HepG2 (cell line): Measurements from ENCODE around the gene MSI2. TPM values are rescaled to one million over a fixed set of nuclear protein-coding genes. Genes with fewer than 3 reads are reported as not detected.
A peak's percentile ranks its signal among the peaks of the same experiment; 100 is the strongest.

ENCODE experiments used
- ATAC-seq: fragments of 200-7000 bp; cut with Tn5 transposase; 3 replicates; pipeline ENCODE4 v1.9.1; 2020; ENCODE audit warnings: mild to moderate bottlenecking, moderate library complexity
- BruUV-seq: library from RNA; stranded (reverse); fragments of 400-500 nt; replicated peaks from 2 replicates; lab custom pipeline; 2021; lab: Mats Ljungman, UMichigan
- CTCF ChIA-PET: fragments of 300-600 bp; formaldehyde crosslinking; extraction: SDS; loops from one replicate; lab custom pipeline; 2021; ENCODE audit warnings: low total read pairs, inconsistent platforms, low intra/inter-chr PET ratio; lab: Yijun Ruan, JAX
- POLR2A ChIA-PET: fragments of 350-600 bp; sonication (Branson Sonifier 250); formaldehyde crosslinking; loops from one replicate; lab custom pipeline; 2020; ENCODE audit warnings: antibody characterized with exemption, inconsistent platforms; lab: Yijun Ruan, JAX
- DNase-seq: peaks from one replicate; pipeline ENCODE4 v3.0.0-alpha.2; 2015; ENCODE audit warnings: low spot score
- FAIRE-seq: peaks from 3 replicates; lab custom pipeline; 2011; peaks lifted over from hg19 to GRCh38; lab: Jason Lieb, UNC
- H2AFZ ChIP-seq: one replicate; pipeline ENCODE4 v1.6.1; 2011; ENCODE audit warnings: low read length, inconsistent platforms
- H3K27ac ChIP-seq: fragments of 300-600 bp; 3 replicates; pipeline ENCODE4 v1.8.0; 2011; ENCODE audit warnings: mixed run types, mild to moderate bottlenecking, mixed read lengths, low read length, inconsistent platforms; ENCODE audit not compliant: insufficient read depth; ENCODE audit errors: extremely low read length
- H3K27me3 ChIP-seq, 2 experiments: fragments of 200-600 bp in 1 of 2; 2 replicates in 1 of 2; 3 replicates in 1 of 2; pipeline versions ENCODE4 v1.6.0 to v1.8.0; 2011; ENCODE audit warnings: low read length in 2 of 2, mild to moderate bottlenecking in 2 of 2, moderate library complexity in 2 of 2, inconsistent platforms in 1 of 2; ENCODE audit not compliant: insufficient read depth in 2 of 2, control insufficient read depth in 1 of 2
- H3K36me3 ChIP-seq, 2 experiments: fragments of 200-600 bp in 1 of 2; replicated peaks in 1 of 2; 2 replicates in 1 of 2; 3 replicates in 1 of 2; pipeline versions ENCODE4 v1.5.1 to v1.8.0; 2011; ENCODE audit warnings: low read length in 2 of 2, inconsistent platforms in 1 of 2; ENCODE audit not compliant: insufficient read depth in 2 of 2, control insufficient read depth in 1 of 2
- H3K4me1 ChIP-seq: 2 replicates; pipeline ENCODE4 v1.5.1; 2012; ENCODE audit warnings: low read length, inconsistent platforms; ENCODE audit not compliant: insufficient read depth
- H3K4me2 ChIP-seq: 2 replicates; pipeline ENCODE4 v1.6.0; 2011; ENCODE audit warnings: low read depth, low read length, inconsistent platforms
- H3K4me3 ChIP-seq, 3 experiments: fragments of 200-600 bp in 1 of 3; sonication (generic), shearing (Covaris generic) in 1 of 3; replicated peaks in 1 of 3; 2 replicates each; pipeline ENCODE4 v1.5.1; 2011 to 2016; ENCODE audit warnings: low read length in 3 of 3, inconsistent platforms in 2 of 3, low read depth in 2 of 3, mild to moderate bottlenecking in 2 of 3, control low read depth in 1 of 3, mixed read lengths in 1 of 3; ENCODE audit not compliant: insufficient read depth in 1 of 3
- H3K79me2 ChIP-seq: one replicate; pipeline ENCODE4 v1.6.1; 2011; ENCODE audit warnings: low read length, inconsistent platforms; ENCODE audit not compliant: insufficient read depth
- H3K9ac ChIP-seq: 2 replicates; pipeline ENCODE4 v1.6.0; 2011; ENCODE audit warnings: mild to moderate bottlenecking, low read depth, low read length, inconsistent platforms; ENCODE audit not compliant: insufficient read depth
- H3K9me3 ChIP-seq: 2 replicates; pipeline ENCODE4 v1.5.1; 2012; ENCODE audit warnings: mild to moderate bottlenecking, low read length
- H4K20me1 ChIP-seq: 2 replicates; pipeline ENCODE4 v1.6.0; 2011; ENCODE audit warnings: inconsistent platforms, mild to moderate bottlenecking, low read length, moderate library complexity; ENCODE audit not compliant: insufficient read depth
- ETV6 ChIP-seq: sonication (generic); formaldehyde crosslinking; conservative IDR thresholded peaks from 2 replicates; pipeline ENCODE4 v1.4.0; 2020; ENCODE audit warnings: missing genetic modification reagents
- KDM5B ChIP-seq: sonication (generic); formaldehyde crosslinking; IDR thresholded peaks from 2 replicates; pipeline ENCODE4 v1.4.0; 2020; ENCODE audit warnings: missing genetic modification reagents, mild to moderate bottlenecking, borderline replicate concordance
- PHB2 ChIP-seq: fragments of 450-650 bp; IDR thresholded peaks from 2 replicates; pipeline ENCODE4 v1.6.1; 2018; ENCODE audit not compliant: partially characterized antibody
- SUZ12 ChIP-seq: fragments of 150-350 bp; IDR thresholded peaks from 2 replicates; pipeline ENCODE4 v1.6.1; 2014; ENCODE audit warnings: low read depth, low read length
- TBX2 ChIP-seq: sonication (generic); formaldehyde crosslinking; IDR thresholded peaks from 2 replicates; pipeline ENCODE4 v1.5.0; 2020; ENCODE audit warnings: missing genetic modification reagents, mild to moderate bottlenecking, borderline replicate concordance
- ZNF687 ChIP-seq: sonication (generic); formaldehyde crosslinking; IDR thresholded peaks from 2 replicates; pipeline ENCODE4 v1.5.1; 2020; ENCODE audit warnings: mild to moderate bottlenecking, missing genetic modification reagents, moderate library complexity
- ZSCAN20 ChIP-seq: sonication (generic); formaldehyde crosslinking; IDR thresholded peaks from 2 replicates; pipeline ENCODE4 v1.4.0; 2020; ENCODE audit warnings: missing genetic modification reagents, mild to moderate bottlenecking, borderline replicate concordance
- WGBS: methylation state at CpG from one replicate; pipeline ENCODE4 v1.1.6; 2017; ENCODE audit warnings: low lambda C conversion rate; 5-methylcytosine and 5-hydroxymethylcytosine counted together
- in situ Hi-C: cut with HindIII; loops from 2 replicates; pipeline ENCODE4 v1.10.0; 2017; ENCODE audit warnings: low pct_unique_long_range_greater_than_20kb; ENCODE audit not compliant: extremely low pct_ligation_motif_present
- intact Hi-C: fragments of 100-400 bp; cut with micrococcal nuclease; formaldehyde crosslinking; loops from one replicate; pipeline ENCODE4 v1.10.0; 2022; ENCODE audit not compliant: unreplicated experiment
- polyA plus RNA-seq, 8 experiments: library from polyadenylated mRNA; depleted of rRNA in 3 of 8; stranded (reverse) in 7 of 8; unstranded in 1 of 8; fragments of >200 nt; fragmentation: Illumina TruSeq in 4 of 8; extraction: Trizol in 4 of 8; gene quantifications; 2 replicates each; pipeline versions ENCODE4 v1.2.1 to v1.2.3, GENCODE V29; 2011 to 2016; ENCODE audit warnings: low read depth in 4 of 8, missing spikeins in 1 of 8, mixed read lengths in 1 of 8; ENCODE audit not compliant: insufficient read depth in 1 of 8
- total RNA-seq, 5 experiments: library from RNA; depleted of rRNA; stranded (reverse); fragments of >200 nt; fragmentation: Illumina TruSeq; extraction: Trizol; gene quantifications; 2 replicates each; pipeline ENCODE4 v1.2.3, GENCODE V29; 2016; ENCODE audit warnings: low read depth in 1 of 5
- TF ChIP-seq, protein P1 (sequence below): sonication (generic); formaldehyde crosslinking; IDR thresholded peaks from 2 replicates; pipeline ENCODE4 v1.8.0; 2022; ENCODE audit warnings: mild to moderate bottlenecking, missing genetic modification reagents; ENCODE audit not compliant: insufficient replicate concordance

The MSI2 gene
- total and polyA plus RNA-seq, 2 of the 13 experiments (the other 11 are each of a cell fraction or from before 2014, with no cell fraction given): 77.5 to 78.4 TPM

DNA sequence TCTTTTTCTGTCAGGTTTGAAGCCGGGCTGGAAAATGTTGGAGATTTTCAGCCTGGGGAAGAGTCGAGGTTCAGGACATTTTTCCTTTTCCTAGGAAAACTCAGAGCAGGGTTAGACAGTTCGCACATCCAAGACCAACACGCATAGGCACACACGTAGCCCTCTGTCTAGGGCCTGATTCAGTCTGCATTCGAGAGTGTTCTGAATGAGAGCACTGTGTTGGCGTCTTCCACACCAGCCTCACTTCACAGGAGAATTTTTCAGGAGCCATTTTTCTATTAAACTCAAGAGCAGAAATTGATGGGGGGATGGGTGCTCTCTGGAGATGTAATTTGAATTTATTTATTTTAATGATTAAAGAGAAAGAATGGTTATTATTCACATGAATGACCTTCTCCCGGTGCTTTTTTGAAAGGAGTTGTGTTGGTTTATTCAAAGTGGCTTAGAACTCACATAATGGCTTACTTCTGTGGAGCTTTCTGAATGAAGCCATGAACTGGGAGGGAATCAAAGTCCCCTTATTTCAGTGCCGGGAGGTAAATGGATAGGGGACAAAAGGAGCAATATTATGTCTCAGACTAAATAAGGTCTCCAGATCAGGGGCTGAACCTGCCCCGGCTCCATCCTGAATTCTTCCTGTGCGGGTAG is 294.5 kb downstream of the MSI2 start:
- Histone ChIP-seq H3K9ac (no peak overlapping the region), H3K79me2 (peaks cover 7% of the 10 kb centered on the region), H4K20me1 (no peaks in the 10 kb centered on the region), H3K4me2 (no peak overlapping the region), H3K4me3 (no peak overlapping the region), H3K27ac (no peak overlapping the region), H3K9me3 (no peaks in the 10 kb centered on the region), H2AFZ (no peak overlapping the region), H3K27me3 (no peaks in the 10 kb centered on the region), H3K36me3 (peaks cover 3 to 6% of the 10 kb centered on the region in 2 experiments; a peak in 3 of 5 replicates), H3K4me1 (peaks cover 97% of the 10 kb centered on the region)
- CTCF ChIA-PET: no interaction called here
- in situ Hi-C loops (no loop called here), intact Hi-C loops (no loop called here)
- ATAC-seq: no peak
- no peak for DNase-seq
- no TSS peak for BruUV-seq
- no peak for FAIRE-seq
- WGBS: 91% methylated on average over 11 of the region's 11 CpGs
- POLR2A ChIA-PET: interaction anchor here (1.1 to 3.7 kb wide), 4 partner anchors 10 to 33 kb away, joined by 3 to 29 read pairs (median 12); no protein-coding TSS in a partner anchor
- no peak for TF ChIP-seq ETV6
- 0 out of 2 replicates have a peak, but pooled peaks have one; percentile 53 for TF ChIP-seq ZSCAN20 (CRISPR knock-in tag)

- WGBS: 92% methylated on average over 14 of the region's 14 CpGs
- Histone ChIP-seq H3K36me3 (peaks cover 3 to 6% of the 10 kb centered on the region in 2 experiments; a peak in 3 of 5 replicates), H3K4me1 (peaks cover 94% of the 10 kb centered on the region), H3K27me3 (no peaks in the 10 kb centered on the region), H3K4me3 (no peak overlapping the region), H3K79me2 (peaks cover 7% of the 10 kb centered on the region), H4K20me1 (no peaks in the 10 kb centered on the region), H3K27ac (no peak overlapping the region), H3K4me2 (no peak overlapping the region), H2AFZ (no peak overlapping the region), H3K9ac (no peak overlapping the region), H3K9me3 (no peaks in the 10 kb centered on the region)
- DNase-seq (no peak), FAIRE-seq (no peak), ATAC-seq (no peak)
- intact Hi-C loops (no loop called here), in situ Hi-C loops (no loop called here)
- POLR2A ChIA-PET: interaction anchor here (2.5 kb wide), 1 partner anchor 10 kb away, joined by 9 read pairs; no protein-coding TSS in a partner anchor
- CTCF ChIA-PET: no interaction called here
- BruUV-seq: no TSS peak
- TF ChIP-seq, protein P1, sequence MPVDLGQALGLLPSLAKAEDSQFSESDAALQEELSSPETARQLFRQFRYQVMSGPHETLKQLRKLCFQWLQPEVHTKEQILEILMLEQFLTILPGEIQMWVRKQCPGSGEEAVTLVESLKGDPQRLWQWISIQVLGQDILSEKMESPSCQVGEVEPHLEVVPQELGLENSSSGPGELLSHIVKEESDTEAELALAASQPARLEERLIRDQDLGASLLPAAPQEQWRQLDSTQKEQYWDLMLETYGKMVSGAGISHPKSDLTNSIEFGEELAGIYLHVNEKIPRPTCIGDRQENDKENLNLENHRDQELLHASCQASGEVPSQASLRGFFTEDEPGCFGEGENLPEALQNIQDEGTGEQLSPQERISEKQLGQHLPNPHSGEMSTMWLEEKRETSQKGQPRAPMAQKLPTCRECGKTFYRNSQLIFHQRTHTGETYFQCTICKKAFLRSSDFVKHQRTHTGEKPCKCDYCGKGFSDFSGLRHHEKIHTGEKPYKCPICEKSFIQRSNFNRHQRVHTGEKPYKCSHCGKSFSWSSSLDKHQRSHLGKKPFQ (CRISPR knock-in tag): no peak
- TF ChIP-seq KDM5B (0 out of 2 replicates have a peak, but pooled peaks have one; percentile 12), ZNF687 (CRISPR knock-in tag) (0 out of 2 replicates have a peak, but pooled peaks have one; percentile 19), TBX2 (peak; percentile 28; the same call in 1 of the 2 replicates), PHB2 (no peak), SUZ12 (no peak)
Observed at GRCh38 chr17:57551321-57552079, 295.2 kb downstream of the MSI2 start.
